ACC112 (cell line): Measurements from ENCODE around the gene VWA5B1.

ENCODE experiments used
- H2AFZ ChIP-seq: fragments of 200-600 bp; sonication (generic); one replicate; pipeline ENCODE4 v1.6.0; 2017; ENCODE audit warnings: antibody characterized with exemption, low read length; ENCODE audit not compliant: unreplicated experiment
- H3K27ac ChIP-seq: fragments of 200-600 bp; sonication (generic); 2 replicates; pipeline ENCODE4 v1.5.1; 2014; ENCODE audit warnings: low read depth, mild to moderate bottlenecking, antibody characterized with exemption, low read length, moderate library complexity
- H3K27me3 ChIP-seq: fragments of 200-600 bp; sonication (generic); 2 replicates; pipeline ENCODE4 v1.6.1; 2014; ENCODE audit warnings: mild to moderate bottlenecking, antibody characterized with exemption, low read length, moderate library complexity, mixed read lengths; ENCODE audit not compliant: insufficient read depth
- H3K36me3 ChIP-seq: fragments of 200-600 bp; sonication (generic); 2 replicates; pipeline ENCODE4 v1.6.1; 2016; ENCODE audit warnings: mild to moderate bottlenecking, antibody characterized with exemption, low read length, moderate library complexity, mixed read lengths; ENCODE audit not compliant: insufficient read depth
- H3K4me1 ChIP-seq: fragments of 200-600 bp; sonication (generic); one replicate; pipeline ENCODE4 v1.6.1; 2016; ENCODE audit warnings: low read length, mixed read lengths; ENCODE audit not compliant: insufficient read depth, unreplicated experiment, control insufficient read depth
- H3K4me3 ChIP-seq: fragments of 200-600 bp; sonication (generic); 2 replicates; pipeline ENCODE4 v1.5.1; 2014; ENCODE audit warnings: mild to moderate bottlenecking, low read depth, low read length
- H3K79me2 ChIP-seq: fragments of 200-600 bp; sonication (generic); one replicate; pipeline ENCODE4 v1.6.0; 2016; ENCODE audit warnings: low read length; ENCODE audit not compliant: control insufficient read depth, unreplicated experiment, insufficient read depth

Gene VWA5B1

GRCh38 chr1:20390589-20391331 is 100.1 kb downstream of the VWA5B1 start:
- Histone ChIP-seq H3K36me3 (no peaks in the 10 kb centered on the region), H3K27me3 (peaks cover 85% of the 10 kb centered on the region), H3K4me3 (no peak overlapping the region), H2AFZ (no peak overlapping the region), H3K4me1 (peaks cover 5% of the 10 kb centered on the region), H3K79me2 (no peaks in the 10 kb centered on the region), H3K27ac (no peak overlapping the region)

GRCh38 chr1:20395255-20395654 is 104.6 kb downstream of the VWA5B1 start:
- Histone ChIP-seq H3K27ac (no peak overlapping the region), H3K79me2 (no peaks in the 10 kb centered on the region), H3K36me3 (no peaks in the 10 kb centered on the region), H2AFZ (no peak overlapping the region), H3K27me3 (peaks cover 66% of the 10 kb centered on the region), H3K4me3 (no peak overlapping the region), H3K4me1 (peaks cover 9% of the 10 kb centered on the region)

GRCh38 chr1:20398744-20399143 is 108.1 kb downstream of the VWA5B1 start:
- Histone ChIP-seq H3K27me3 (peaks cover 40% of the 10 kb centered on the region), H3K79me2 (no peaks in the 10 kb centered on the region)

GRCh38 chr1:20399196-20399595 is 108.5 kb downstream of the VWA5B1 start:
- Histone ChIP-seq H2AFZ (no peak overlapping the region), H3K4me1 (peaks cover 10% of the 10 kb centered on the region), H3K27me3 (peaks cover 36% of the 10 kb centered on the region)

More at GRCh38 chr1:20398744-20399143, 108.1 kb downstream of the VWA5B1 start:
- Histone ChIP-seq H3K4me3 (no peak overlapping the region), H2AFZ (no peak overlapping the region), H3K4me1 (peaks cover 10% of the 10 kb centered on the region), H3K36me3 (no peaks in the 10 kb centered on the region), H3K27ac (no peak overlapping the region)

GRCh38 chr1:20399606-20400180 is 109.0 kb downstream of the VWA5B1 start:
- Histone ChIP-seq H2AFZ (peak overlapping the region; percentile 12), H3K4me3 (no peak overlapping the region), H3K4me1 (peaks cover 10% of the 10 kb centered on the region), H3K27ac (no peak overlapping the region), H3K36me3 (no peaks in the 10 kb centered on the region), H3K27me3 (peaks cover 32% of the 10 kb centered on the region), H3K79me2 (no peaks in the 10 kb centered on the region)

More at GRCh38 chr1:20399196-20399595, 108.5 kb downstream of the VWA5B1 start:
- Histone ChIP-seq H3K79me2 (no peaks in the 10 kb centered on the region), H3K36me3 (no peaks in the 10 kb centered on the region), H3K27ac (no peak overlapping the region), H3K4me3 (no peak overlapping the region)

GRCh38 chr1:20400341-20401177 is 109.9 kb downstream of the VWA5B1 start:
- Histone ChIP-seq H3K4me3 (no peak overlapping the region), H2AFZ (peak overlapping the region; percentile 12), H3K27me3 (peaks cover 26% of the 10 kb centered on the region), H3K4me1 (peaks cover 15% of the 10 kb centered on the region), H3K79me2 (no peaks in the 10 kb centered on the region), H3K27ac (no peak overlapping the region), H3K36me3 (no peaks in the 10 kb centered on the region)

GRCh38 chr1:20401405-20402010 is 110.8 kb downstream of the VWA5B1 start:
- H3K27ac ChIP-seq: no peak overlapping the region
- H3K4me3 ChIP-seq: no peak overlapping the region
- no peak overlapping the region for H2AFZ ChIP-seq
- no peaks in the 10 kb centered on the region for H3K79me2 ChIP-seq
- peaks cover 25% of the 10 kb centered on the region for H3K4me1 ChIP-seq
- H3K36me3 ChIP-seq: no peaks in the 10 kb centered on the region
- H3K27me3 ChIP-seq: peaks cover 20% of the 10 kb centered on the region

GRCh38 chr1:20402585-20403422 is 112.1 kb downstream of the VWA5B1 start:
- Histone ChIP-seq H3K27ac (no peak overlapping the region), H2AFZ (no peak overlapping the region), H3K27me3 (peaks cover 17% of the 10 kb centered on the region), H3K4me3 (no peak overlapping the region), H3K4me1 (peaks cover 29% of the 10 kb centered on the region), H3K36me3 (no peaks in the 10 kb centered on the region), H3K79me2 (no peaks in the 10 kb centered on the region)

- H3K36me3 ChIP-seq: no peaks in the 10 kb centered on the region
- no peak overlapping the region for H3K4me3 ChIP-seq
- H3K27ac ChIP-seq: no peak overlapping the region
- H3K4me1 ChIP-seq: peaks cover 29% of the 10 kb centered on the region
- no peaks in the 10 kb centered on the region for H3K79me2 ChIP-seq
- H3K27me3 ChIP-seq: peaks cover 13% of the 10 kb centered on the region
- no peak overlapping the region for H2AFZ ChIP-seq
Observed at GRCh38 chr1:20403423-20404145, 112.9 kb downstream of the VWA5B1 start.
